ENCODE data around the gene DGKH. TPM values are rescaled to one million over a fixed set of nuclear protein-coding genes. Genes with fewer than 3 reads are reported as not detected.

The DGKH gene
- total and polyA plus RNA-seq, 2 donors from 2014 or later = 1.7 to 28.8 TPM

DNA sequence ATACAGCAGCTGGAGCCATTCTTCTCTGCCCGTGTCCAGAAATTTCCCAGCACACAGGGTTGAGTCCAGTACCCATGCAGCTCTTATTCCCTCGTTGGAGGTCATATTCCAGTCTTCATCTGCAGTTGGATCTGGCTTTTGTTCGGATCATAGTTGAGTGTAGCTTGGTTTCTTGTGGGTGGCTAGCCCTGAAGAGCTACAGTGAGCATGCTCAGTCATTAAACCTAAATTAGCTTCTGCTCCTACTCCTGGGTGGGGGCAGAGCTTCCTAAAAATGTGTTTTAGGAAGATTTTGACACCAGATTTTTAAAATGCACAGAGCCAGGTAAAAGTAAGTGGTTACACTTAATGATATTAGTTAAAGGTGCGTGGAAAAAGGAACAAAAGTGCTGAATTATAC is 64.4 kb downstream of the DGKH start:
- no peak overlapping the region for H3K27ac ChIP-seq (ENCODE audit: low read depth in 2 of 2, low read length in 2 of 2)
- intact Hi-C loops (cut with DNase I) = loop anchor here (10.0 kb wide), 1 partner anchor 448 kb away; no protein-coding TSS in a partner anchor
- H3K4me1 ChIP-seq (ENCODE audit: control insufficient read depth in 2 of 3, insufficient read depth in 2 of 3, low read depth in 1 of 3, low read length in 3 of 3) = peaks cover 0 to 5% (median 4%) of the 10 kb centered on the region in 3 donors
- DNase-seq (no peak), FAIRE-seq (no peak)
- no peaks in the 10 kb centered on the region for H3K27me3 ChIP-seq (ENCODE audit: control insufficient read depth, insufficient read depth, low read length)
- TF ChIP-seq, protein P1, sequence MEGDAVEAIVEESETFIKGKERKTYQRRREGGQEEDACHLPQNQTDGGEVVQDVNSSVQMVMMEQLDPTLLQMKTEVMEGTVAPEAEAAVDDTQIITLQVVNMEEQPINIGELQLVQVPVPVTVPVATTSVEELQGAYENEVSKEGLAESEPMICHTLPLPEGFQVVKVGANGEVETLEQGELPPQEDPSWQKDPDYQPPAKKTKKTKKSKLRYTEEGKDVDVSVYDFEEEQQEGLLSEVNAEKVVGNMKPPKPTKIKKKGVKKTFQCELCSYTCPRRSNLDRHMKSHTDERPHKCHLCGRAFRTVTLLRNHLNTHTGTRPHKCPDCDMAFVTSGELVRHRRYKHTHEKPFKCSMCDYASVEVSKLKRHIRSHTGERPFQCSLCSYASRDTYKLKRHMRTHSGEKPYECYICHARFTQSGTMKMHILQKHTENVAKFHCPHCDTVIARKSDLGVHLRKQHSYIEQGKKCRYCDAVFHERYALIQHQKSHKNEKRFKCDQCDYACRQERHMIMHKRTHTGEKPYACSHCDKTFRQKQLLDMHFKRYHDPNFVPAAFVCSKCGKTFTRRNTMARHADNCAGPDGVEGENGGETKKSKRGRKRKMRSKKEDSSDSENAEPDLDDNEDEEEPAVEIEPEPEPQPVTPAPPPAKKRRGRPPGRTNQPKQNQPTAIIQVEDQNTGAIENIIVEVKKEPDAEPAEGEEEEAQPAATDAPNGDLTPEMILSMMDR (IDR thresholded peaks at IDR 0.05; ENCODE audit: borderline replicate concordance, extremely low read depth, insufficient read depth) = no peak
- H3K36me3 ChIP-seq (ENCODE audit: control insufficient read depth in 2 of 3, insufficient read depth in 3 of 3, low read length in 3 of 3) = no peaks in the 10 kb centered on the region
- H3K4me3 ChIP-seq (ENCODE audit: low read length in 3 of 3) = no peak overlapping the region
- H3K9me3 ChIP-seq (ENCODE audit: control insufficient read depth in 2 of 3, insufficient read depth in 1 of 3, low read length in 3 of 3) = no peaks in the 10 kb centered on the region
- H3K9ac ChIP-seq (ENCODE audit: low read length in 3 of 3) = no peak overlapping the region

DNA sequence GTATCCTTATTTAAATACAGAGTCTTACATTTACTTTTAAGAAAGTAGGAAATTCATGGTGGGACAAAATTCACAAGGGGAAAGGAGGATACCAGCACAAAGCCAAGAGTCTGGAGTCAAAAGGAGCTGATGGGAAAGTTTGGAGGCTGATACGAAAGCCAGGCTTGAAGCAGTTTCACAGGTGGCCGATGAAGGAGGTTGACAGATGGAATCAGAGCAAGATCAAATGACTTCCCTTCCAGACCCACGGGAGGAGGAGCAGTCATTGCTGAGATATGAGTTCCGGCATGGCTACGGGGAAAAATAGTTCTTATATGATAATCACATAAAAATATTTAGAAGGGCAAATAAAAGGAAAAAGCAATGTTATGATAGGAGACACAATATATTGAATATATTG is 65.0 kb downstream of the DGKH start:
- FAIRE-seq (no peak), DNase-seq (peak in 2 of 5 donors; percentile 46 to 54)
- Histone ChIP-seq H3K27me3 (ENCODE audit: control insufficient read depth, insufficient read depth, low read length) (no peaks in the 10 kb centered on the region), H3K9me3 (ENCODE audit: control insufficient read depth in 2 of 3, insufficient read depth in 1 of 3, low read length in 3 of 3) (no peaks in the 10 kb centered on the region), H3K9ac (ENCODE audit: low read length in 3 of 3) (no peak overlapping the region), H3K36me3 (ENCODE audit: control insufficient read depth in 2 of 3, insufficient read depth in 3 of 3, low read length in 3 of 3) (no peaks in the 10 kb centered on the region), H3K27ac (ENCODE audit: low read depth in 2 of 2, low read length in 2 of 2) (no peak overlapping the region), H3K4me3 (ENCODE audit: low read length in 3 of 3) (no peak overlapping the region), H3K4me1 (ENCODE audit: control insufficient read depth in 2 of 3, insufficient read depth in 2 of 3, low read depth in 1 of 3, low read length in 3 of 3) (peaks cover 0 to 5% (median 4%) of the 10 kb centered on the region in 3 donors)
- intact Hi-C loops (cut with DNase I) = loop anchor here (10.0 kb wide), 1 partner anchor 449 kb away; no protein-coding TSS in a partner anchor
- TF ChIP-seq, protein P1 (IDR thresholded peaks at IDR 0.05; ENCODE audit: borderline replicate concordance, extremely low read depth, insufficient read depth) = no peak

DNA sequence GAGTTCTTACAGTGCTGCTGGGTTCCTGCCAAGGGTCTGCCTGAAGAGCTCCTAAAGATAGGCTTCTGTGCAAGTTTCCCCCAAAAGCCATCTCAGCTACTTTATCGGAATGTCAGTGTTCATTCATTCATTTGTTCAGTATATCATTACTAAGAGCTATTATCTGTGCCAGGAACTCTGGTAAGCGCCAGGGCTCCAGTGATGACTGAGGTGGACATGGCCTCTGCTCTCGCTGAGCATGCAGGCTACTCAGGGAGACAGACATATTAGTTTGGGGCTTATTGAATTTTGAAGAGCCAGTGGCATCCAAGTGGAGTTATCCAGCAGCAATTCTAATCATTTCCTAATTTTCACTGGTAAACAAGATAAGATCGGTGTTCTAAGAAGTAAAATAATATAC is 65.8 kb downstream of the DGKH start:
- FAIRE-seq (no peak), DNase-seq (no peak)
- peaks cover 0 to 5% (median 4%) of the 10 kb centered on the region in 3 donors for H3K4me1 ChIP-seq (ENCODE audit: control insufficient read depth in 2 of 3, insufficient read depth in 2 of 3, low read depth in 1 of 3, low read length in 3 of 3)
- H3K27me3 ChIP-seq (ENCODE audit: control insufficient read depth, insufficient read depth, low read length) = no peaks in the 10 kb centered on the region
- no peaks in the 10 kb centered on the region for H3K36me3 ChIP-seq (ENCODE audit: control insufficient read depth in 2 of 3, insufficient read depth in 3 of 3, low read length in 3 of 3)
- H3K27ac ChIP-seq (ENCODE audit: low read depth in 2 of 2, low read length in 2 of 2) = no peak overlapping the region
- no peaks in the 10 kb centered on the region for H3K9me3 ChIP-seq (ENCODE audit: control insufficient read depth in 2 of 3, insufficient read depth in 1 of 3, low read length in 3 of 3)
- intact Hi-C loops (cut with DNase I) = loop anchor here (10.0 kb wide), 1 partner anchor 449 kb away; no protein-coding TSS in a partner anchor
- no peak overlapping the region for H3K4me3 ChIP-seq (ENCODE audit: low read length in 3 of 3)
- TF ChIP-seq, protein P1 (IDR thresholded peaks at IDR 0.05; ENCODE audit: borderline replicate concordance, extremely low read depth, insufficient read depth) = no peak
- H3K9ac ChIP-seq (ENCODE audit: low read length in 3 of 3) = no peak overlapping the region

DNA sequence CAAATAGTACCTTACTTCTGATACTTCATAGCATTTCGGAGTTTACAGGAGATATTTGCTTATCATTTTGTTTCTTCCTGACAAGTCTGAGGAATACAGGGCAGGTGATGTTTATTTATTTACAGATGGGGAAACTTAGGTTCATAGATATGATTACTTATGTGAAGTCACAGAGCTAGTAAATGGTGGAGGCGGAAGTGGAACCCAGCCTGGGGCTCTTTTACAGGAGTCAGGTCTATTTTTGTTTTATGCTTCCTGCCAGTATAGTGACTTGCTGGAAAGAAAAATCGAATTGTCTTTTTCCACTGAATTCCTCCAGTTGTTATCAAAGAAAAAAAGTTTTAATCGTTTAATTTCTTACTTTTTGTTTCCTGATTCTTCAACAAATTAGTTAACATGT is 66.5 kb downstream of the DGKH start:
- peak; percentile 32 for FAIRE-seq
- DNase-seq = no peak
- H3K9ac ChIP-seq (ENCODE audit: low read length in 3 of 3) = no peak overlapping the region
- TF ChIP-seq, protein P1 (IDR thresholded peaks at IDR 0.05; ENCODE audit: borderline replicate concordance, extremely low read depth, insufficient read depth) = no peak
- no peaks in the 10 kb centered on the region for H3K27me3 ChIP-seq (ENCODE audit: control insufficient read depth, insufficient read depth, low read length)
- no peak overlapping the region for H3K27ac ChIP-seq (ENCODE audit: low read depth in 2 of 2, low read length in 2 of 2)
- H3K4me1 ChIP-seq (ENCODE audit: control insufficient read depth in 2 of 3, insufficient read depth in 2 of 3, low read depth in 1 of 3, low read length in 3 of 3) = peaks cover 0 to 5% (median 4%) of the 10 kb centered on the region in 3 donors
- intact Hi-C loops (cut with DNase I) = loop anchor here (10.0 kb wide), 1 partner anchor 450 kb away; no protein-coding TSS in a partner anchor
- H3K4me3 ChIP-seq (ENCODE audit: low read length in 3 of 3) = no peak overlapping the region
- H3K36me3 ChIP-seq (ENCODE audit: control insufficient read depth in 2 of 3, insufficient read depth in 3 of 3, low read length in 3 of 3) = no peaks in the 10 kb centered on the region
- H3K9me3 ChIP-seq (ENCODE audit: control insufficient read depth in 2 of 3, insufficient read depth in 1 of 3, low read length in 3 of 3) = no peaks in the 10 kb centered on the region
